ENCODE measurements around the gene TMEM135.

- TF ChIP-seq CTCF (IDR thresholded peaks at IDR 0.05), result no peak
- TF ChIP-seq EP300 (IDR thresholded peaks at IDR 0.05; ENCODE audit: low read depth), result no peak
- no peak for TF ChIP-seq POLR2A (IDR thresholded peaks at IDR 0.05)
Observed at GRCh38 chr11:87260811-87261210, 223.1 kb downstream of the TMEM135 start.

Data from transverse colon (tissue), 3 donors.